IMR-90 (cell line): ENCODE results near the gene CMTM6. TPM values are rescaled to one million over a fixed set of nuclear protein-coding genes. Genes with fewer than 3 reads are reported as not detected.

Experiments
- ATAC-seq: fragments of 200-7000 bp; cut with Tn5 transposase; 2 replicates; pipeline ENCODE4 v1.9.1; 2020; ENCODE audit warnings: low read depth, mild to moderate bottlenecking, moderate library complexity
- BruUV-seq: library from RNA; stranded (reverse); fragments of 400-500 nt; replicated peaks from 2 replicates; lab custom pipeline; 2021; lab: Mats Ljungman, UMichigan
- CTCF ChIA-PET: fragments of 300-600 bp; formaldehyde crosslinking; extraction: SDS; loops from one replicate; lab custom pipeline; 2021; ENCODE audit warnings: antibody characterized with exemption; lab: Yijun Ruan, JAX
- POLR2A ChIA-PET: fragments of 300-600 bp; sonication (Branson Sonifier 250); formaldehyde crosslinking; loops from one replicate; lab custom pipeline; 2022; ENCODE audit warnings: antibody characterized with exemption; ENCODE audit not compliant: unreplicated experiment; lab: Charles Lee
- DNase-seq: peaks from one replicate; pipeline ENCODE4 v3.0.0; 2013
- H2AFZ ChIP-seq: replicated peaks from 2 replicates; pipeline ENCODE3; 2013; ENCODE audit warnings: low read length, mild to moderate bottlenecking; ENCODE audit not compliant: poor library complexity
- H2AK5ac ChIP-seq: 2 replicates; pipeline ENCODE4 v1.6.1; 2013; ENCODE audit warnings: low read depth, low read length, inconsistent platforms
- H2AK9ac ChIP-seq: replicated peaks from 2 replicates; pipeline ENCODE3; 2013; ENCODE audit warnings: mild to moderate bottlenecking, low read depth, low read length, moderate library complexity; ENCODE audit not compliant: poor library complexity
- H2BK120ac ChIP-seq: 2 replicates; pipeline ENCODE4 v1.6.1; 2013; ENCODE audit warnings: low read depth, low read length, inconsistent platforms
- H2BK15ac ChIP-seq: 3 replicates; pipeline ENCODE4 v1.6.1; 2013; ENCODE audit warnings: low read depth, low read length, inconsistent platforms
- H2BK20ac ChIP-seq: 2 replicates; pipeline ENCODE4 v1.6.1; 2013; ENCODE audit warnings: low read depth, mild to moderate bottlenecking, inconsistent platforms, low read length, moderate library complexity
- H2BK5ac ChIP-seq: 2 replicates; pipeline ENCODE4 v1.6.1; 2013; ENCODE audit warnings: mild to moderate bottlenecking, low read depth, low read length, inconsistent platforms; ENCODE audit not compliant: poor library complexity, severe bottlenecking
- H3K14ac ChIP-seq: replicated peaks from 2 replicates; pipeline ENCODE4 v1.6.1; 2013; ENCODE audit warnings: low read depth, low read length, inconsistent platforms
- H3K18ac ChIP-seq: 2 replicates; pipeline ENCODE4 v1.6.1; 2013; ENCODE audit warnings: low read depth, low read length, control low read depth
- H3K23ac ChIP-seq: 2 replicates; pipeline ENCODE4 v1.6.1; 2013; ENCODE audit warnings: low read depth, low read length, inconsistent platforms
- H3K27ac ChIP-seq: 2 replicates; pipeline ENCODE4 v1.5.1; 2013; ENCODE audit warnings: mild to moderate bottlenecking, control low read depth, low read length; ENCODE audit not compliant: insufficient read depth
- H3K27me3 ChIP-seq: 2 replicates; pipeline ENCODE4 v1.6.1; 2013; ENCODE audit warnings: low read length; ENCODE audit not compliant: control insufficient read depth, insufficient read depth
- H3K36me3 ChIP-seq: 2 replicates; pipeline ENCODE4 v1.6.1; 2013; ENCODE audit warnings: low read length, mixed read lengths; ENCODE audit not compliant: control insufficient read depth, insufficient read depth
- H3K4ac ChIP-seq: 2 replicates; pipeline ENCODE4 v1.6.1; 2013; ENCODE audit warnings: low read depth, low read length, inconsistent platforms
- H3K4me1 ChIP-seq: 2 replicates; pipeline ENCODE4 v1.6.1; 2013; ENCODE audit warnings: low read length, mixed read lengths; ENCODE audit not compliant: control insufficient read depth, insufficient read depth
- H3K4me2 ChIP-seq: 2 replicates; pipeline ENCODE4 v1.6.1; 2013; ENCODE audit warnings: low read depth, mild to moderate bottlenecking, control low read depth, low read length, moderate library complexity
- H3K4me3 ChIP-seq: 2 replicates; pipeline ENCODE4 v1.5.1; 2013; ENCODE audit warnings: low read depth, mild to moderate bottlenecking, control low read depth, low read length, moderate library complexity; ENCODE audit not compliant: insufficient read depth
- H3K56ac ChIP-seq: 2 replicates; pipeline ENCODE4 v1.6.1; 2013; ENCODE audit warnings: low read length, inconsistent platforms; ENCODE audit not compliant: insufficient read depth; ENCODE audit errors: extremely low read depth
- H3K79me1 ChIP-seq, 2 experiments: 2 replicates each; pipeline ENCODE4 v1.6.1; 2013; ENCODE audit warnings: low read length in 2 of 2, inconsistent platforms in 1 of 2, low read depth in 1 of 2
- H3K9ac ChIP-seq: 2 replicates; pipeline ENCODE4 v1.6.1; 2013; ENCODE audit warnings: low read depth, low read length, control low read depth
- H3K9me1 ChIP-seq: 2 replicates; pipeline ENCODE4 v1.6.1; 2013; ENCODE audit warnings: low read length, inconsistent platforms; ENCODE audit not compliant: insufficient read depth
- H3K9me3 ChIP-seq: 2 replicates; pipeline ENCODE4 v1.6.1; 2013; ENCODE audit warnings: low read length; ENCODE audit not compliant: control insufficient read depth, insufficient read depth
- H4K20me1 ChIP-seq: 2 replicates; pipeline ENCODE4 v1.6.1; 2013; ENCODE audit warnings: low read length, inconsistent platforms; ENCODE audit not compliant: insufficient read depth
- H4K5ac ChIP-seq: 2 replicates; pipeline ENCODE4 v1.6.1; 2013; ENCODE audit warnings: mild to moderate bottlenecking, low read depth, low read length, control low read depth
- H4K8ac ChIP-seq, 2 experiments: 2 replicates each; pipeline ENCODE4 v1.6.1; 2013; ENCODE audit warnings: low read depth in 2 of 2, low read length in 2 of 2, control low read depth in 1 of 2, inconsistent platforms in 1 of 2
- H4K91ac ChIP-seq: 2 replicates; pipeline ENCODE4 v1.6.1; 2013; ENCODE audit warnings: low read depth, low read length, inconsistent platforms; ENCODE audit not compliant: insufficient read depth
- NFE2L2 ChIP-seq: fragments of 150-350 bp; IDR thresholded peaks from 2 replicates; pipeline ENCODE4 v1.6.1; 2016; ENCODE audit warnings: low read depth, mild to moderate bottlenecking, low read length
- RAD21 ChIP-seq: IDR thresholded peaks from 2 replicates; pipeline ENCODE4 v1.6.1; 2012; ENCODE audit warnings: low read length, improper control_type of control experiment
- RFX5 ChIP-seq: IDR thresholded peaks from 2 replicates; pipeline ENCODE4 v1.8.0; 2012; ENCODE audit warnings: low read depth, mild to moderate bottlenecking, low read length, moderate library complexity
- WGBS, 2 experiments: methylation state at CpG; one replicate each; pipeline versions ENCODE4 v1.1.5 to v1.1.7; 2013; ENCODE audit warnings: missing lambda C conversion rate in 2 of 2; ENCODE audit not compliant: insufficient read length in 1 of 2; ENCODE audit errors: extremely low coverage in 2 of 2; 5-methylcytosine and 5-hydroxymethylcytosine counted together
- dilution Hi-C: fragments of 300-500 bp; cut with HindIII; formaldehyde crosslinking; loops from one replicate; pipeline ENCODE4 v1.14.3; 2018; ENCODE audit warnings: low sequenced_read_pairs; ENCODE audit not compliant: unreplicated experiment
- in situ Hi-C: fragments of 300-500 bp; cut with MboI; formaldehyde crosslinking; loops from 3 replicates; pipeline ENCODE4 v1.14.3; 2019; ENCODE audit warnings: low sequenced_read_pairs, inconsistent platforms, mixed read lengths
- intact Hi-C: fragments of 100-400 bp; cut with micrococcal nuclease; formaldehyde crosslinking; loops from 2 replicates; pipeline ENCODE4 v1.10.0; 2022
- polyA plus RNA-seq, 3 experiments: library from polyadenylated mRNA; depleted of rRNA; stranded (reverse); fragments of >200 nt; gene quantifications; 2 replicates each; pipeline ENCODE4 v1.2.3, GENCODE V29; 2012; ENCODE audit warnings: low replicate concordance in 1 of 3
- total RNA-seq: library from RNA; depleted of rRNA; stranded (reverse); fragments of >200 nt; gene quantifications from 2 replicates; pipeline ENCODE4 v1.2.3, GENCODE V29; 2012
- TF ChIP-seq, protein P1 (sequence below): conservative IDR thresholded peaks from 2 replicates; pipeline ENCODE4 v1.5.1; 2012; ENCODE audit warnings: mild to moderate bottlenecking, low read depth, low read length, improper control_type of control experiment

CMTM6 gene
- total and polyA plus RNA-seq, 2 of the 4 experiments (the other 2 are of a cell fraction): 29.4 to 36.6 TPM

DNA sequence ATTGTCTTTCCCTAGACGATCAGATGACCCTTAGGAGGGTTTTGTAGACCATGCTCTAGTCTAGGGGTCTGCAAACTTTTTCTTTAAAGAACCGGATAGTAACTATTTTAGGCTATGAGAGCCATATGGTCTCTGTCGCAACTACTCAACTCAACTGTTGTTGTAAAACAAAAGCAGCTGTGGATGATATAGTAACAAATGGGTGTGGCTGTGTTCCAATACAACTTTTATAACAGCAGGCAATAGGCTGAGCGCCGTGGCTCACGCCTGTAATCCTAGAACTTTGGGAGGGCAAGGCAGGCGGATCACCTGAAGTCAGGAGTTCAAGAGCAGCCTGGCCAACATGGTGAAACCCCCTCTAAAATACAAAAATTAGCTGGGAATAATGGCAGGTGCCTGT, 6.1 kb upstream of the CMTM6 start:
- no peak overlapping the region for H2AFZ ChIP-seq
- H3K4me1 ChIP-seq: no peaks in the 10 kb centered on the region
- H4K91ac ChIP-seq: no peak overlapping the region
- no peak overlapping the region for H2BK5ac ChIP-seq
- TF ChIP-seq RFX5: no peak
- TF ChIP-seq, protein P1, sequence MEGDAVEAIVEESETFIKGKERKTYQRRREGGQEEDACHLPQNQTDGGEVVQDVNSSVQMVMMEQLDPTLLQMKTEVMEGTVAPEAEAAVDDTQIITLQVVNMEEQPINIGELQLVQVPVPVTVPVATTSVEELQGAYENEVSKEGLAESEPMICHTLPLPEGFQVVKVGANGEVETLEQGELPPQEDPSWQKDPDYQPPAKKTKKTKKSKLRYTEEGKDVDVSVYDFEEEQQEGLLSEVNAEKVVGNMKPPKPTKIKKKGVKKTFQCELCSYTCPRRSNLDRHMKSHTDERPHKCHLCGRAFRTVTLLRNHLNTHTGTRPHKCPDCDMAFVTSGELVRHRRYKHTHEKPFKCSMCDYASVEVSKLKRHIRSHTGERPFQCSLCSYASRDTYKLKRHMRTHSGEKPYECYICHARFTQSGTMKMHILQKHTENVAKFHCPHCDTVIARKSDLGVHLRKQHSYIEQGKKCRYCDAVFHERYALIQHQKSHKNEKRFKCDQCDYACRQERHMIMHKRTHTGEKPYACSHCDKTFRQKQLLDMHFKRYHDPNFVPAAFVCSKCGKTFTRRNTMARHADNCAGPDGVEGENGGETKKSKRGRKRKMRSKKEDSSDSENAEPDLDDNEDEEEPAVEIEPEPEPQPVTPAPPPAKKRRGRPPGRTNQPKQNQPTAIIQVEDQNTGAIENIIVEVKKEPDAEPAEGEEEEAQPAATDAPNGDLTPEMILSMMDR: no peak
- no peak for TF ChIP-seq NFE2L2
- no peak for TF ChIP-seq RAD21
- in situ Hi-C loops: loop anchor here (5.0 kb wide), 1 partner anchor 159 kb away; no protein-coding TSS in a partner anchor
- no peak overlapping the region for H3K27ac ChIP-seq
- BruUV-seq: no TSS peak
- no peaks in the 10 kb centered on the region; the same call in 1 of the 2 replicates for H3K9me1 ChIP-seq
- POLR2A ChIA-PET: no interaction called here
- no peaks in the 10 kb centered on the region for H3K27me3 ChIP-seq
- H2AK9ac ChIP-seq: no peak overlapping the region
- H3K9me3 ChIP-seq: no peaks in the 10 kb centered on the region
- no peak overlapping the region for H3K18ac ChIP-seq
- H3K36me3 ChIP-seq: no peaks in the 10 kb centered on the region
- dilution Hi-C loops: no loop called here
- H3K23ac ChIP-seq: no peak overlapping the region
- no peak overlapping the region for H2AK5ac ChIP-seq
- no peak overlapping the region for H3K4me2 ChIP-seq
- no CpG with 5 or more reads among the region's 7 CpGs for WGBS, 2 experiments
- H4K20me1 ChIP-seq: no peaks in the 10 kb centered on the region
- H3K4ac ChIP-seq: no peak overlapping the region
- H4K5ac ChIP-seq: no peak overlapping the region
- no peak overlapping the region for H3K14ac ChIP-seq
- H2BK120ac ChIP-seq: no peak overlapping the region
- H4K8ac ChIP-seq: no peak overlapping the region
- CTCF ChIA-PET: no interaction called here
- intact Hi-C loops: no loop called here
- no peak overlapping the region for H2BK20ac ChIP-seq
- ATAC-seq (no peak), DNase-seq (peak; percentile 37)
- H2BK15ac ChIP-seq: no peak overlapping the region
- no peak overlapping the region for H3K4me3 ChIP-seq
- H3K79me1 ChIP-seq: no peaks in the 10 kb centered on the region
- H3K9ac ChIP-seq: no peak overlapping the region
- no peak overlapping the region for H3K56ac ChIP-seq
